Forelimb muscle (tissue), 1 donor: ENCODE measurements around the gene ALKBH5. TPM values are rescaled to one million over a fixed set of nuclear protein-coding genes. Genes with fewer than 3 reads are reported as not detected.
"Not testable (repeated sequence)": the region's sequence is repeated elsewhere in the genome, so short reads cannot be mapped to it uniquely, and the experiment has no call there.

Experiments used
- DNase-seq: peaks from one replicate; pipeline ENCODE4 v3.0.0-alpha.2; 2013; ENCODE audit warnings: low read depth
- polyA plus RNA-seq: library from polyadenylated mRNA; unstranded; fragments of 120-200 nt; gene quantifications from one replicate; pipeline ENCODE4 v1.2.1, GENCODE V29; 2013; ENCODE audit not compliant: insufficient read length

The ALKBH5 gene
- polyA plus RNA-seq, 1 donor: 62.8 TPM

DNA sequence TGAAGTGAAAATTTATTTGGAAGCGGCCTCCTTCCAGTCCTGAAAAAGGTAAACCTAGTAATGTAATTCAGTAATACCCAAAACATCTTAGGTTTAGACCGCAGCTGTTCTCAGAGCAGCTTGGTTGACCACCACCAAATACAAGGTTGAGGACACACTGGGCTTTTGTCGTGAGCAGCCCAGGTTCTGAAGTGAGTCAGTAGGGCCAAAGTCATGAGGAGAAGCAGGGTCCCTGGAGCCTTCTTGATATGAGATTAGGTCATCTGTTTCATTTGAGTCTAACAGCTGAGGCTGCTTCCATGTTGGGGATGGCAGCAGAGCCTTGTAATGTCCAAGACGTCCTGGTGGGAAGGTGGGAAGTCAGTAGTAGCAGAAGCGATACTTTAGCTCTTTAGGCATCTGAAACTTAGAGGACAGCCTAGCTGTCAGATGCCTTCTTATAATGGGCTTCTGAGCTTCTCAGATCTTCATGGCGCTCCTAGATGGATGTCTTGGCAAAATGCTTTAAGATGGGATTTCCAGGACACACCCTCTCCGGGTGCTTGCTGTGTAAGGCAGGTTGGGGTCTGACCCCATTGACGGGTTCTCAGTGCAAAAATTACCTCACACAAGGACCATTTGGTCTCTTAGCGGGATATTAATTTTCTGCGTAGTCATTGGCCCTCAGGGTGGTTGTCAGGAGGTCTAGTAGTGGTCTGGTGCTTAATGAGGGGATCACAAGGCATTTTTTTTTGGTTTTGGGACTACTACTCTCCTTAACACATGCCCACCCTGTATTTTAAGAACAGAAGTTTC is 2.4 kb downstream of the ALKBH5 start:
- DNase-seq: no peak

DNA sequence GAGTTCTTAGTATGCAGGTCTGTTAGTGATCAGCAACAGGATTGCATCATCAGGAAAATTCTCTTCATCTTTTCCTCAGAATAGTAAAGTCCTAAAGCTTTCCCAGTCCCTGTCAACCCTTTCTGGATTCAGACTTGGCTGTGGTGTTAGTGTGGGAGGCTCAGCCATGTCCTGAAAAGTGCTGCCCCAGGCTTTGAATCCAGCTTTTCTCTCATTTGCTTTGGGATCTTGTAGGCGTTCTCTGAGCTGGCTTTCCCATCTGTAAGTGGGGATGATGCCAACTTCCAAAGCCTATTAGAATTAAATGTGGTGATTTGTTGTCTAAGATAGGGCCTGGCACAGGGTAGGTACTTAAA is 3.0 kb downstream of the ALKBH5 start:
- DNase-seq: no peak

DNA sequence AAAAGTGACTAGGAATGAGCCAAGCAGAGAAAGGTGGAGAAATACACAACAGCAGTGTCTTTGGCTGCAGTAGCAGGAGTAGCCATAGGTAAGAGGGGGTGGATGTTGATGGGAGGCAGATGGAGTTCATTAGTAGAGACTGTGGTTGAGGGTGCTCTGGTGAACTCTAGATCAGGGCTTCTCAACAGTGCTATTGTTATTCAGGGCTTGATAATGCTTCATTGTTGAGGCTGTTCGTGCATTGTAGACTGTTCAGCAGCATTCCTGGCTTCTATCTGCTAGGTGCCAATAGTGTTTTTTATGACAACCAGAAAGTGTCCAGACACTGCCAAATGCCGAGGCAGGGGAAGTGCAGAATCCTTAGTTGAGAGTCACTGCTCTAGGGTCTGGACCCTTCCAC is 3.6 kb downstream of the ALKBH5 start:
- no peak for DNase-seq

DNA sequence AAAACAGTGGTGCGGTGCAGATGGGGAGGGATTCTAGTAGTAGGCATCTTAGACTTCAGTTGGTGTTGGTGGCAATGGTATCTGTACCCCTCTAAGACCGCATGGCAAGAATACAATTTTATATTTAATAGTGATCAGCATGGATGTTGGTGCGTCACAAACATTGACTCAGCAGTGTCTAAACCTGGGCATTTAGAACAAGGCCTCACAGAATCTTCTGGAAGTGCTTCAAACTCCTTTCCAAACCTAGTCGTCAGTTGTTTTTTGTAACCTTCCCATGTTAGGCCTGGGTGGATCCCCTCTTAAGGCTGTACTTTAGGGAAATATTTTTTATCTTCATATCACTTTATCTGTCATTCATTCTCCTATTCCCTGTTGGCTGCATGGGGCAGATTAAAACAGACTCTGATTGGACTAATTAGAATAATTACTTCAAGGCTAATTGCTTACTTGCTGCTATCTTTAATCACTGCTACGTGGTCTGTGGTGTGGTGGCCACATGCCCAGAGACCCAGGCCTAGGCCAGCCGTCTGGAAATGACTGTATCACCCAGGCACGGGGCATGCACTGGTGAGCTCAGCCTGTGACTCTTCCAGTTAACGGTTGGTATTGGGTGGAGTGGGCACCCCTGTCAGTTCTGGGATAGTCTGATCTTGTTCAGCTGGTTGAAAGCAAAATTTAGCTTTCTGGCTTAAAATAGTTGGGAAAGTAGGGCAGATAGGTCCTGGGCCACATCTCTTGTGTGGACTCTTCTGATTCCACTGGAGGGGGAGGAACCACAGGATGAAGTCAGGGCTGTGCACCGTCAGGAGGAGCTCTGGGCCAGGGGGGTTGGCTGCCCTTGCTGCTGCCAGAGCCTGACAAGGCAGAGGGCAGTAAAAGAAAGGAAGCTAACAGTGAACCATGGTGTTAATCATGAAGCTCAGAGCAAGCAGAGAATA is 4.5 kb downstream of the ALKBH5 start:
- no peak for DNase-seq

DNA sequence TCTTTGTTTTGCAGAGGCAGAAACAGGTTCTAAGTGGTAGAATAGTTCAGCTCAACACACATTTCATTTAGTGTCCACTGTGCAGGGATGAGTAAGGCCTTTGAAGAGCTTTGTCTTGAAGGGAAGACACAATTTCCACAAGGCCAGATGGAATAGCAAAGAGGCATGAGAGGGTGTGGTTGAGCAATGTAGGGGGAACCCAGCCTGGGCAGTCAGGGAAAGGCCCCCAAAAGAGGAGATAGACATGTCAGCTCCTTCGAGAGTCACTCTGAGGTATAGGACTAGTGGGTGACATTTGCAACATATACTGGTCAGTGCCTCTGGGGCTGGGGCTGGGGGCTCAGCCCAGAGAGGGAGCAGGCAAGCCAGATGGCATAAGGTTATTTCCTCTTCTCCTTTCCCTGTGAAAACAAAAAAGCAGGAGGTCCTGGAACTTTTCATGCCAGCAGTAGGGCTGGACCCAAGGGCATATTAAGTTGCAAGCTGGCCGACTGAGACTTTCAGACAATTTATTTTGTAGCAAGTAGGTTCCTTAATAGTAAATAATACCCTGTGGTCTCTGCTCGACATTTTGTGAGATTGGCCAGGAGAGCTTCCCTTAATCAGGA is 7.1 kb downstream of the ALKBH5 start:
- no peak for DNase-seq

DNA sequence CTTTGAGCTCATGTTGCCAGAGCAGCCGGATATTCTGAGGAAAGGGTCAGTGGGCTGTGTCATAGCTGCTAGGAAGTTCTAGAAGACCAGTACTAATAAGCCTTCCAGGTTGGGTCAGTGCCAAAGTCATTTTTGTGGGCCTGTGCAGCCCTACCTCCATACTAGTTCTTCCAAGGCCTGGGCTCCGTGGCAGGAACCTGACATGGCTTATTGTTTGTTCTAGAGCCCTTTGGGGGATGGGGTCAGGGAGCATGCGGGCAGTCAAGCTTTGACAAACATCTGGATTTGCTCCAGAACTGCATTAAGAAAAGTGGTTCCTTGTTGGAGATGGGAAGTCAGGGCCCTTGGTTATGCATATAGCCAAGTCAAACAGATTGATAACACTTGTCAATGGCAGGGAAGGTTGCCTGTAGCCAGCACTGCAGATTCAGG is 7.6 kb downstream of the ALKBH5 start:
- no peak for DNase-seq

DNA sequence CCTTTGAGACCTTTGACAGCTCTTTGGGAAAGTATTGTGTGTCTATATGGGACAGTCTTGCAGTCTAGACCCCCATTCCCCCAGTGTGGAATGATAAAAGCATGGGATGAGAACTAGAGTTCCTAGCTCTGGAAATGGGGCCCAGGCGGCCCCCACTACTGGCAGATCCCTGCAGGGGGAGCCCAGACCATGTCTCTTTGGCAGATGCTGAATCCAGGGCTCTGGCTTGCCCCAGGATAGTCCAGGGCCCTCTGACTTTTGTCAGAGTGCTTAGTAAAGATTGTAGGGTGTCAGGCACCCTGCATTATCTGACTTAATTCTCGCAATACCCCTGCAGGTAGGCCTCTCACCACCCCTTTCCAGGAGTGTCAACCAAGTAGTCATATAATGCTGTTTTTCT is 8.3 kb downstream of the ALKBH5 start:
- no peak for DNase-seq

DNA sequence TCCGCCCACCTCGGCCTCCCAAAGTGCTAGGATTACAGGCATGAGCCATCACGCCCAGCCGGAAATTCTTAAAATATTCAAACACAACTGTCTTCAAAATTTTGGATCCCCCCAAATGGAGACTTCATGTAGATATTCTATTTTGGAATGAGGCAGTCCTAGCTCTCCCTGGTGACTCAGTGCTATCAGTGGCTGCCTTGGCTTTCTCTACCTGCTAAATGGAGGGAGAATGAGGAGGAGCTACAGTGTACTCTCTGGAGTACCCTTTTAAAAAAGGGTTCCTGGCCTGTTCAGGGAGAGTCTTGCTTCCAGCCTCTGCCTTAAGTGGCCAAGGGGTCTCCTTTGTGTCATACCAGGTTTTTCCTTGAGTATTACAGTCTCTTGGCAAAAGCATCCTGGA is 10.8 kb downstream of the ALKBH5 start:
- DNase-seq: no peak

DNA sequence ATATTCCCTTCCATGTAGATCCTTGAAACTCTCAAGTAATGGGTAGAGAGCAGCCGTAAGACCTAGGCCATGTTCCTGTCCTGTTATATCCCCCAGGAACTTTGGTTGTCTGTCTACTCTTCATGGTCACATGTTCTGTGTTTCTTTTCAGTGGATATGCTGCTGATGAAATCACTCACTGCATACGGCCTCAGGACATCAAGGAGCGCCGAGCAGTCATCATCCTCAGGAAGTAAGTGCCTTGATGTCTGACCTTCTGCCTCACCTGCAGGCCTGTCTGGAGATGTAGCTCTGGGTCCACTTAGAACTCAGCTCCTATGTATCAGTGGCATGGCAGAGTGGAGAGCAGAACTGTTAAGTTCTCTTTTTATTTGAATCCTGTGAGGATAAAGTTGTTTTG is 11.2 kb downstream of the ALKBH5 start:
- DNase-seq: no peak

DNA sequence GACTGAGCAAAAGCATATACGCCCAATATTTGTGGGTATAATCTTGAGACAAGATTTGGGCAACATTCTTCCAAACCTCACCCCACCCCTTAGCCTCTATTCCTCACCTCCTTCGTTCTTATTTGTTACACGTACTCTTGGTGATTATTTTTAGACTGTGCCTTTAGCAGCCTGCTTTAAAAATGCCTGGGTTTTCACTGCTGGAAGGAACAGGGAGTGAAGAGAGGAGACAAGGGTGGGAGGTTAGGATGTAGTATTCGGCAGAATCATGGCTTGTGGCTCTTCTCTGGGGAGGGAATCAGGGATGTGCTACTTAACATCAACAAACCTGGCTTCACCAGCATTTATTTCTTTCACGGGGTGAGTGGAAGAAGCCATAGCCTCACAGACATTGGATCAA is 11.6 kb downstream of the ALKBH5 start:
- DNase-seq: no peak

DNA sequence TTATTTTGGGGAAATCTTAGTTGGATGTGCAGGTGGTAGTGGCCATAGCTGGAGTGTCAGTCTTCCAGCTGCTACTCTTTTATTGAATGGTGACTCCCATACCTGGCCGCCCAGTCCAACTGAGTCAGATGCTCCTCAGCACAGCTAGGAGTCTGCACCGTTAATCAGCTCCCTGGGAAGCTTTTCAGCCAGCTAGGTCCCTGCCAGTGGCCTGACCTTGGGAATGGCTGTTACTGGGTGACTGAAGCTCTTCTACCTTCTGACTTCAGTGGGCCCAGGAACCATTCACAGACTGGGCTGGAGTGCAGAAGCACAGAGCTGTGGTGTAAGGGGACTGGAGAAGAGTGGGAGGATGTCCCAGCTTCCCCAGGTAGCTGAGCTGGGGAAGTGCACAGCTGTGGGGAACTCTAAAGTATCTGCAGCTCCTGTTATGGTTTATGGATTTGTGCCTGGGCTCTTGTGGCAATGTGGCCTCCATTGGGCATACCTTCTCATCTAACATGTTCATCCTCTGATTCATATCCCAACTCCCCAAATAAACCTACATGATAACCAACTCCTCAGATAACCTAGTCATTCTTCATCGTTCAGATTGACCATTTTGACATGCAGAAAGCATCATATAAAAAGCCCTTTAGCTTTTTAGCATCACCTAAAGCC is 14.0 kb downstream of the ALKBH5 start:
- no peak for DNase-seq

DNA sequence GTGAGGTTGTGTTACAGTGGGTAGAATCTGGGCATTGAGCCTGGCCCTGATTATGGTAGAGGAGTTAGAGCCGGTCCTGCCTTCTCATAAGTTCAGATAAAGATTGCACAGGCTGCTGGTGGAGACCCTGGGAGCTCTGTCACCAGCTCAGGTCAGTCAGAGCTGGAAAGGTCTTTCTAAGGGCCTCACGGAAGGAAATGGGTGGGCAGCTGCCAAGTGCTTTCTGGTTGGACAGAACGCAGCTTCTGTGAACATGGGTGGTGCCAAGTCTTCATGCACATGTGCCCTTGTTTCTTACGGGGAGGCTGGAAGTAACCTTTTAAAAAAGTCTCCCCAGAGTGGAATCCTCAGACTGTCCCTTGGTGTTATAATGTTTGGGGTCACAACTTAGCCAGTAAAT is 14.9 kb downstream of the ALKBH5 start:
- no peak for DNase-seq

DNA sequence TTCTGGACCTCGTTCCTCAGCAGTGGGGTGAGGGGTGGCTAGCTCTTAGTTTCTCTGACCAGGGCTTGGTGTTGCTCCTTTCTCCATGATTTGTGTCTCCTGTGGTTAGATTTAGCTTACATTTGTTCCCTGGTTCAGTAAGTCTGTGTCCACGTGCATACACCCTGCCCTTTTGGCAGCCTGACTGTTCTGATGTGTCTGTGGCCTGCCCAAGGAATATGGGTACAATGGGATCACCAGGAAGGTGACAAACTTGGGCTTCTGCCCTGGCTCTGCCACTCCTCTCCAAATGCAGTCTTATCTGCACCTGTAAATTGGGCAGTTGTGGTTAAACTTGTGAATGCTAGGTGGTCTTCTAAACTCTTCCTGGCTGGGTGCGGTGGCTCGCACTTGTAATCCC is 17.5 kb downstream of the ALKBH5 start:
- no peak for DNase-seq

DNA sequence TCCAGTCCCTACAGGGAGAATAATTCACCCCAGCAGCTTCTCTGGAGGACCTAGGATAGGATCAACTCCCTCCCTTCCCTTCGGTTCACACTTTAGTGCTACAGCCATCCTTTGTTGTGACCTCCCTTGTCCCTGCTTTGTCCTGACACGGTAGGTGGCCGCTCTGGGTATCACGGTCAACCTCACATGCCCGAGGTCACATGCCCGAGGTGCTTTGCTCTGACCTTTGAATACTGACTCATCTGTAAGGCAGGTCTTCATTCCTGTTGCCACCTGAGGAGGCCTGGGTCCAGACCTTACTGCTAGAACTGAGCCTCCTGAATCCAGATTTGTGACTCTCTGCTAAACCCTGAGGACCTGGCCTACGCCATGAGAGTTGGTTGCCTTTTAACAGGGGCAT is 19.7 kb downstream of the ALKBH5 start:
- DNase-seq: no peak

DNA sequence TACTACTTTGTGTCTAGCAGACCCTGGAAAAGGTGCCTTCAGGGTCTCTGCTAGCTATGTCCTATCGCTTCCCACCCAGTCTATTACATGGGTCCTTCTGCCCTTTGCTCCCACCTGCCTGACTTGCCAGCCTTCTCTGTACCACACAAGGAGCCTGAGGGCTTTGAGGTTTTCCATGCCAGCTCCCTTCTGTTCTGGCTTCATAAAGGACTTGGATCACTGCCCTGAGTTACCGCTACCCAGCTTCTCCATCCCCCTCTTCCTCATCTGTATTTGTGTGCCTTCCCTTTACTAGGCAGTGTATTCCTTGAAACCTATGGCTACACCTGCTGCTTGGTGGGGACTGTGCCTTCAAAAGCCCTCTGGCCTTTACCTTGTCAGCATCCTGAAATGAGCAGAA is 22.2 kb downstream of the ALKBH5 start:
- DNase-seq: no peak

DNA sequence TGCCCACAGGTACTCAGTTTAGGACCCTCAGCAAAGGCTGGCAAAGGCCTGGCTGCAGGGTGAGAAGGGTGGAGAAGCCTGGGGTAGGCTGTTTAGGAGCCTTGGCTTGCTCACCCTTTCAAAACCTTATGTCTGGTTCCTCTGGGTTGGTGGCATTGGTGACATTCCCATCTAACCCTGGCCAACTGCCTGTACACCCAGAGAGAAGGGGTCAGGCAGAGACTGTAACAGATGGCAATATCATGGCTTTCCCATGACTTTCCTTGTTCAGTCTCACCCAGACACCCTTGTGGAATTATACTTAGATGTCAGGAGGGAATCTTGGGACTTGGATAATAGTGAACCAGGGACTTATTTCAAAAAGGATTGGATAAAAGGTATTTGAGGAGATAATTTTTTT is 23.3 kb downstream of the ALKBH5 start:
- DNase-seq: no peak

DNA sequence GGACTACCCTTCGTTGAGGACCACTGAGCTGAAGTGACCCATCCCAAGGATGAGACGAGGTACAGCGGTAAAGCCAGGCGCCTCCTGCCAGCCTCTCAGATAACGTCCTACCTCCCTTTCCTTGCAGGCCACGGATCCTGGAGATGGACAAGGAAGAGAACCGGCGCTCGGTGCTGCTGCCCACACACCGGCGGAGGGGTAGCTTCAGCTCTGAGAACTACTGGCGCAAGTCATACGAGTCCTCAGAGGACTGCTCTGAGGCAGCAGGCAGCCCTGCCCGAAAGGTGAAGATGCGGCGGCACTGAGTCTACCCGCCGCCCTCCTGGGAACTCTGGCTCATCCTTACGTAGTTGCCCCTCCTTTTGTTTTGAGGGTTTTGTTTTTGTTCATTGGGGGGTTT is 24.5 kb downstream of the ALKBH5 start:
- no peak for DNase-seq

DNA sequence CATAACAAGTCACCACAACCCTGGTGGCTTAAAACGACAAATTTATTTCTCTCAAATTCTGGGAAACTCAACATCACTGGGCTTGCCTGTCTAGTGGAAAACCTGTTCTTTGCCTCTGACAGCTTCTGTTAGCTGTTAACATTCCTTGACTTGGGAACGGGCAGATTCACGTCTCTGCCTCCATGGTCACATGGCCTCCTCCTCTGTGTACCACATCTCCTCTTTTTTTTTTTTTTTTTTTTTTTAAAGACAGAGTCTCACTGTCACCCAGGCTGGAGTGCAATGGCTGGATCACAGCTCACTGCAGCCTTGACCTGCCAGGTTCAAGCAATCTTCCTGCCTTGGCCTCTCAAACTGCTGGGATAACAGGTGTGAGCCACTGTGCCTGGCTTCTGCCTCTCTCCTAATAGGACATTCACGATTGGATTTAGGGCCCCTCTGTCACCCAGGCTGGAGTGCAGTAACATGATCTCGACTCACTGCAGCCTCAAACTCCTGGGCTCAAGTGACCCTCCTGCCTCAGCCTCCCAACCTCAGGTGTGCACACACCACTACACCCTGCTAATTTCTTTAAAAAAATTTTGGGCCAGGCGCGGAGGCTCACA is 30.1 kb downstream of the ALKBH5 start:
- DNase-seq: no peak

DNA sequence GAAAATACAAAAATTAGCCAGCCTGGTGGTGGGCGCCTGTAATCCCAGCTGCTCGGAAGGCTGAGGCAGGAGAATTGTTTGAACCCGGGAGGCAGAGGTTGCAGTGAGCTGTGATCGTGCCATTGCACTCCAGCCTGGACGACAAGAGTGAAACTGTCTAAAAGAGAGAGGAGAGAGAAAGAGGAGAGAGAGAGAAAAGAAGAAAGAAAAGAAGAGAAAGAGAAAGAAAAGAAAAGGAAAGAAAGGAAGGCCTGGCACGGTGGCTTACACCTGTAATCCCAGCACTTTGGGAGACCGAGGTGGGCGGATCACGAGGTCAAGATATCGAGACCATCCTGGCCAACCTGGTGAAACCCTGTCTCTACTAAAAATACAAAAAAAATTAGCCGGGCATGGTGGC is 33.3 kb downstream of the ALKBH5 start:
- DNase-seq: not testable (repeated sequence)

DNA sequence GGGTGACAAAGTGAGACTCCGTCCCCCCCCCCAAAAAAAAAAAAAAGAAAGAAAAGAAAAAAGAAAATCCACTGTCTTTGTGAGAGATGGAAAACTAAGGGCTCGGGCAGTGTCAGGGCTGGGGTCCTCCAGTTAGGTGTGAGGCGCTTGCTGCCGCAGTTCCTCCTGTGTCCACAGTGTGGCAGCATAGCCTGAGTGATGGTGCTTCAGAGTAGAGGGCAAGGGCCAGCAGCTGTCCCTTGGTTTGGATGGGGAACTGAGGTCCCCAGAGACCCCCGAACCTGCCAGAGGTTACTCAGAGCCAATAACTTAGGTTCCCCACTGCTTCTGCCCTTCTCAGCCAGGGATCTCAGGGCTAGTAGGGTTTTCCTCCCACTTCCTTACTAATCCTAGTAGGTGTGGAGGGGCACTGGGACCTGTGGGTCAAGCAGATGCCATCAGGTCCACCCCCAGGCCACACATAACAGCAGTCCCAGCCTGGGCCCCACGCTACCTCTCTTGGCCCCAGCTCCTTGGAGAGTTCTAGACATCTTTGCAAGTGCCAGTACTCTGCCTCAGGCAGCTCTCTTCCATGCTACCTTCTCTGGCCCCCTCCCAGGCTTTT is 33.9 kb downstream of the ALKBH5 start:
- DNase-seq: no peak

DNA sequence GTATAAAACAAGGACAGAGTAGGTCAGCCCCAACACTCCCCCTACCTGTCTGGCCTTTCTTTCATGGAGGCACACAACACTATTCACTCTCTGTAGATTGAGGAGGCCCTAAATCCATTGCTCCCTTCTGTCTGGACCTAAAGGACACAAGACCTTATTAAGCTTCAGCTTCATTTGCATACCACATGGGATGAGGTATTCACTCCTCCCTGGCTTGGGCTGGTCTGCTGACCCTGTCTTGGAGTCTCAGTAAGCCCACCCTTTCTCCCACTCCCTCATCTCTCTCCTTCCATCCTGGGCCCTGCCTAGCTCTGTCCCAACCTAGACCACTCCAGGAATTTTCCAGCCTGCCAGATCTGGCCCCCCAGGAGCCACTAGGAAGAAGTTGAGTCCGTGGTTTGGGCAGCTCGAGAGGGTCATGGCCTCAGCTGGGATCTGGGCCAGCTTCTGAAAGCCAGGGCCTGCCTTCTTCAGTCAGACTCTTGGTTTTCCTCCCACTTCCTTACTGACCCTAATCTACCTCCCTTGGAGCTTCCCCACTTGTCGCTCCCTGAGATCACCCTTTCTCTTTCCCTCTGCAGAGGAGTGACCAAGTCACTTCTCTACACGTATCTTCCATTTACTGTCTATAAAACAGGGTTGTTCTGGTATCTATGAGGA is 35.3 kb downstream of the ALKBH5 start:
- no peak for DNase-seq
